ENCODE data around the gene EPHA7. TPM values are rescaled to one million over a fixed set of nuclear protein-coding genes. Genes with fewer than 3 reads are reported as not detected.

EPHA7 gene
- total RNA-seq, 1 donor from 2014 or later, result 12.4 TPM

DNA sequence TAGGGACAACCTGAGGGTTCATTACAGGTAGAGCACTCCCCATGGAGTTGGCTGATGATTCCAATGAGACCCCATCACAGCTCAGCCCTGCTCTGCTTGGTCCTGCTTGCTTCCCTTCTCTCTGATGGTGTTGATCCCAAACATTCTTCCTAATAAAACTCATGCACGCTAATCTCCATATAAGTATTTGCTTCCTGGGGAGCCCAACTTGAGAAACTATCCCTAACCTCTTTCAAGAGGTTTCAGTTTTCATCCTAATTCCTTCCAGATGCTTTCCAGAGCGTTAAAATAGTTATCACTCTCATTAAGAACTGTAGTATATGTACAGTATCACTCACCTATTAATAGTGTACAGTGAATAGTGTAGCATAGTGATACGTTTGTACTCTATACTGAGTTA, 68.1 kb downstream of the EPHA7 start:
- Mint-ChIP-seq H3K9me3 (peaks cover 12% of the 10 kb centered on the region), H3K36me3 (peaks cover 8% of the 10 kb centered on the region), H3K27me3 (ENCODE audit: low read depth) (no peaks in the 10 kb centered on the region), H3K4me3 (no peak overlapping the region), H3K27ac (no peak overlapping the region), H3K4me1 (no peaks in the 10 kb centered on the region)
- no peak for TF ChIP-seq CTCF (IDR thresholded peaks at IDR 0.05; ENCODE audit: unreplicated experiment)
- DNase-seq (ENCODE audit: low spot score in 2 of 2, unreplicated experiment in 2 of 2), result no peak

DNA sequence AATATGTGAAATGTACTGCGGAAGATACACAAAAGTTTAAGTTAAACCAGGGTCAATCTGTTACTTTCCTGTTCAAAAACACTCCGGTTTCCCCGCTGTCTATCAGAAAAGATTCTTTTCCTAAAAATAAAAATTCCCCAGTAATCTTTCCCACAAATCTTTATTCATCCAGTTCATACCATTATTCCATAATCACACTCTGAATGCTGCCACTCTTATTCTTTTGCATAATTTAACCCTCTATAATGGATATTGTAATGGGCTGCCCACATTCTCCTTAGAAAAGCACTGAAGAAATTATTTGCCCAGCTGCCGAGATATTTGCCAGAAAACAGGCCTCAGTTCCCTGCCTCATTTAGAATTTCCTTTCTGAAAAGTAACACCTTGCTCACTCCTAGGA, 68.6 kb downstream of the EPHA7 start:
- Mint-ChIP-seq H3K4me3 (no peak overlapping the region), H3K9me3 (peaks cover 12% of the 10 kb centered on the region), H3K27me3 (ENCODE audit: low read depth) (no peaks in the 10 kb centered on the region), H3K4me1 (no peaks in the 10 kb centered on the region), H3K27ac (no peak overlapping the region), H3K36me3 (peaks cover 8% of the 10 kb centered on the region)
- no peak for TF ChIP-seq CTCF (IDR thresholded peaks at IDR 0.05; ENCODE audit: unreplicated experiment)
- no peak for DNase-seq (ENCODE audit: low spot score in 2 of 2, unreplicated experiment in 2 of 2)

DNA sequence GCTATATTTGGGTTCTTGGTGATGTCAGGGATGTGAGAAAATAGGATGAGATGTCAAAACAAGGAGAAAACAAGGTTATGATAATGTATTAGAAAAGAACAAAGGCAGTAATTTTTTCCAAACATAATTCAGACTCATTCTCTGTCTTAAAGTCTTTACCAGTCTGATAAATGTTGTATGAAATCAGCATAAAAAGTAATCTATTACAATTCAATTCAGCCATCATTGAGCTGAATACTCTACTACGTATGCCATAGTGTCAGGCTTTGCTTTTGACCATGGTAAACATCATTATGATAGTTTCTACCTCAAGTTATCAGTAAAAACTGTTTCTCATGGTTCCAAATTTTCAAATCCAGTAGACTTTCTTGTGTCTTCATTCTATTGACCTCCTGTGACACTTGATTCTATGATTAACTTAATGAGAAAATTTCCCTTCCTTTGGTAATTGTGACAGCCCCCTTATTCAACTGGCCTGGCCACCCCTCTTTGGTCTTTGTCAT, 75.0 kb downstream of the EPHA7 start:
- no peak for TF ChIP-seq CTCF (IDR thresholded peaks at IDR 0.05; ENCODE audit: unreplicated experiment)
- Mint-ChIP-seq H3K36me3 (no peaks in the 10 kb centered on the region), H3K27me3 (ENCODE audit: low read depth) (no peaks in the 10 kb centered on the region), H3K4me3 (no peak overlapping the region), H3K4me1 (peaks cover 15% of the 10 kb centered on the region), H3K9me3 (no peaks in the 10 kb centered on the region), H3K27ac (no peak overlapping the region)
- DNase-seq (ENCODE audit: low spot score in 2 of 2, unreplicated experiment in 2 of 2), result no peak

- no peak for TF ChIP-seq CTCF (IDR thresholded peaks at IDR 0.05; ENCODE audit: unreplicated experiment)
- no peaks in the 10 kb centered on the region for H3K36me3 Mint-ChIP-seq
- H3K9me3 Mint-ChIP-seq, result no peaks in the 10 kb centered on the region
- H3K4me1 Mint-ChIP-seq, result peaks cover 15% of the 10 kb centered on the region
- H3K27ac Mint-ChIP-seq, result no peak overlapping the region
- no peaks in the 10 kb centered on the region for H3K27me3 Mint-ChIP-seq (ENCODE audit: low read depth)
- no peak overlapping the region for H3K4me3 Mint-ChIP-seq
- no peak for DNase-seq (ENCODE audit: low spot score in 2 of 2, unreplicated experiment in 2 of 2)
Measured at GRCh38 chr6:93343476-93343875, 75.9 kb downstream of the EPHA7 start.

DNA sequence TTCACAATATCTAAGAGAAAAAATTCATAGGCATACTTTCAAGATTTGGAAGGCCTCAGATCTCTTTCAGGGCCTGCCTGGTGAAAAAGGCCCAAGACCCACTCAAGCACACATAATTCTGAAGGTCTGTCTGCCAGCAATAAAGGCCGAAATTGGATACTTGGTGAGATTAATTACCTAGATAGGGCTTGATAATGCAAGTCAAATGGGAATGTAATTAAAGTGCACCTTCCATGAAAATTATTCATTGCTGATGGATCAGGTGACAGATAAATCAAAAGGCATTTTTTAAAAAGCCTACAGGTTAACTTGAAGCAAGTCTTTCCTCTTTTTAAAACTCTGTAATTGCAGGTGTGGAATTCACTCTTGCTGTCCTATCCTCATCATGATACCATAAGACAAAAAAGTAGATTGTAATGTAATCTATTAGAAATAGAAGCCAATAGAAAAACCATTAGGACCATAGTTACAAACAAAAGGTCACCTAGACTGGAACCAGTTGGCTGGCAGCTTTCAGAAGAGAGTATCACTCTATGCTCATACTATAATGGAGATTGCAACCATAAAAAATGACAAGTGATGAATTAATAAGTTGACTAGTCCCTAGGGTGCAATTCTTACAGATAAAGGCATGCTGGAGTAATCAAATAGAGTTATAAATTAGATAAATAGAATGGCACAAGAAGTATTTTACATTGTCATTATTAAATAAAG, 77.3 kb downstream of the EPHA7 start:
- Mint-ChIP-seq H3K36me3 (no peaks in the 10 kb centered on the region), H3K27me3 (ENCODE audit: low read depth) (no peaks in the 10 kb centered on the region), H3K4me1 (peaks cover 15% of the 10 kb centered on the region), H3K9me3 (no peaks in the 10 kb centered on the region), H3K27ac (no peak overlapping the region), H3K4me3 (no peak overlapping the region)
- no peak for DNase-seq (ENCODE audit: low spot score in 2 of 2, unreplicated experiment in 2 of 2)
- TF ChIP-seq CTCF (IDR thresholded peaks at IDR 0.05; ENCODE audit: unreplicated experiment), result no peak

Measured in mesothelial cell of epicardium (in vitro differentiated cells).